ENCODE results near the gene WBP1L. TPM values are rescaled to one million over a fixed set of nuclear protein-coding genes. Genes with fewer than 3 reads are reported as not detected.
"Not testable (repeated sequence)": the region's sequence is repeated elsewhere in the genome, so short reads cannot be mapped to it uniquely, and the experiment has no call there.

WBP1L gene
- polyA plus RNA-seq, 1 donor from 2014 or later, result 20.8 TPM

DNA sequence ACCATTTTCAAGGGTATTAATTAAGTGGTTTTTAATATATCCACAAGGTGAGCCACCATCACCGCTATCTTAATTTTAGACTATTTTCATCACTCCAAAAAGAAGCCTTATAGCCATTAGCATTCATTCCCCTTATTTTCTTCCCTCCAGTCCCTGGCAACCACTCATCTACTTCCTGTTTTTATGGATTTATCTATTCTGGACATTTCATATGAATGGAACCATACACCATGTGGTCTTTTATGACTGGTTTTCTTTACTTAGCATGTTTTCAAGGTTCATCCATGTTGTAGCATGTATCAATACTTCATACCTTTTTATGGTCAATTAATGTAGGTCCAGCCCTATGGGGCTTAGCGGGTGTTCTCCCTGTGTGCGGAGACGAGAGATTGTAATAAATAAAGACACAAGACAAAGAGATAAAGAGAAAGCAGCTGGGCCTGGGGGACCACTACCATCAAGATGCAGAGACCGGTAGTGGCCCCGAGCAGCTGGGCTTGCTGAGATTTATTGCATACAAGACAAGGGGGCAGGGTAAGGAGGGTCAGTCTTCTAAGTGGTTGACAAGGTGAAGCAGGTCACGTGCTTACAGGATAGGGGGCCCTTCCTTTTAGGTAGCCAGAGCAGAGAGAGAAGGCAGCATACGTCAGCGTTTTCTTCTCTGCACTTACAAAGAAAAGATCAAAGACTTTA, 14.6 kb downstream of the WBP1L start:
- Histone ChIP-seq H3K9ac (ENCODE audit: low read length) (no peak overlapping the region), H3K9me2 (ENCODE audit: insufficient read depth, low read length) (no peaks in the 10 kb centered on the region), H3K27me3 (ENCODE audit: insufficient read depth, low read depth, low read length) (no peaks in the 10 kb centered on the region), H3F3A (ENCODE audit: insufficient read depth, low read length, poor library complexity, severe bottlenecking) (no peaks in the 10 kb centered on the region), H2AFZ (ENCODE audit: low read depth, low read length) (no peak overlapping the region), H4K20me1 (ENCODE audit: insufficient read depth) (no peaks in the 10 kb centered on the region), H3K4me2 (ENCODE audit: low read length) (no peak overlapping the region), H3K4me3 (ENCODE audit: low read length) (no peak overlapping the region), H3K9me3 (ENCODE audit: low read length) (no peaks in the 10 kb centered on the region), H3K27ac (ENCODE audit: low read length) (no peak overlapping the region), H3K36me3 (ENCODE audit: insufficient read depth, low read length) (no peaks in the 10 kb centered on the region), H3K79me2 (replicated peaks; ENCODE audit: insufficient read depth, low read length) (no peaks in the 10 kb centered on the region)
- no peak for TF ChIP-seq SMC3 (conservative IDR thresholded peaks at IDR 0.05; ENCODE audit: poor library complexity)
- no peak for TF ChIP-seq EZH2 (IDR thresholded peaks at IDR 0.05; ENCODE audit: borderline replicate concordance, insufficient read depth, low read length, poor library complexity, severe bottlenecking)
- no peak for TF ChIP-seq POLR2AphosphoS5 (IDR thresholded peaks at IDR 0.05)
- TF ChIP-seq, protein P1, sequence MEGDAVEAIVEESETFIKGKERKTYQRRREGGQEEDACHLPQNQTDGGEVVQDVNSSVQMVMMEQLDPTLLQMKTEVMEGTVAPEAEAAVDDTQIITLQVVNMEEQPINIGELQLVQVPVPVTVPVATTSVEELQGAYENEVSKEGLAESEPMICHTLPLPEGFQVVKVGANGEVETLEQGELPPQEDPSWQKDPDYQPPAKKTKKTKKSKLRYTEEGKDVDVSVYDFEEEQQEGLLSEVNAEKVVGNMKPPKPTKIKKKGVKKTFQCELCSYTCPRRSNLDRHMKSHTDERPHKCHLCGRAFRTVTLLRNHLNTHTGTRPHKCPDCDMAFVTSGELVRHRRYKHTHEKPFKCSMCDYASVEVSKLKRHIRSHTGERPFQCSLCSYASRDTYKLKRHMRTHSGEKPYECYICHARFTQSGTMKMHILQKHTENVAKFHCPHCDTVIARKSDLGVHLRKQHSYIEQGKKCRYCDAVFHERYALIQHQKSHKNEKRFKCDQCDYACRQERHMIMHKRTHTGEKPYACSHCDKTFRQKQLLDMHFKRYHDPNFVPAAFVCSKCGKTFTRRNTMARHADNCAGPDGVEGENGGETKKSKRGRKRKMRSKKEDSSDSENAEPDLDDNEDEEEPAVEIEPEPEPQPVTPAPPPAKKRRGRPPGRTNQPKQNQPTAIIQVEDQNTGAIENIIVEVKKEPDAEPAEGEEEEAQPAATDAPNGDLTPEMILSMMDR (IDR thresholded peaks at IDR 0.05; ENCODE audit: poor library complexity, severe bottlenecking), result no peak
- TF ChIP-seq EP300 (conservative IDR thresholded peaks at IDR 0.05; ENCODE audit: poor library complexity, severe bottlenecking), result no peak
- TF ChIP-seq RAD21 (conservative IDR thresholded peaks at IDR 0.05), result no peak
- TF ChIP-seq, protein P2, sequence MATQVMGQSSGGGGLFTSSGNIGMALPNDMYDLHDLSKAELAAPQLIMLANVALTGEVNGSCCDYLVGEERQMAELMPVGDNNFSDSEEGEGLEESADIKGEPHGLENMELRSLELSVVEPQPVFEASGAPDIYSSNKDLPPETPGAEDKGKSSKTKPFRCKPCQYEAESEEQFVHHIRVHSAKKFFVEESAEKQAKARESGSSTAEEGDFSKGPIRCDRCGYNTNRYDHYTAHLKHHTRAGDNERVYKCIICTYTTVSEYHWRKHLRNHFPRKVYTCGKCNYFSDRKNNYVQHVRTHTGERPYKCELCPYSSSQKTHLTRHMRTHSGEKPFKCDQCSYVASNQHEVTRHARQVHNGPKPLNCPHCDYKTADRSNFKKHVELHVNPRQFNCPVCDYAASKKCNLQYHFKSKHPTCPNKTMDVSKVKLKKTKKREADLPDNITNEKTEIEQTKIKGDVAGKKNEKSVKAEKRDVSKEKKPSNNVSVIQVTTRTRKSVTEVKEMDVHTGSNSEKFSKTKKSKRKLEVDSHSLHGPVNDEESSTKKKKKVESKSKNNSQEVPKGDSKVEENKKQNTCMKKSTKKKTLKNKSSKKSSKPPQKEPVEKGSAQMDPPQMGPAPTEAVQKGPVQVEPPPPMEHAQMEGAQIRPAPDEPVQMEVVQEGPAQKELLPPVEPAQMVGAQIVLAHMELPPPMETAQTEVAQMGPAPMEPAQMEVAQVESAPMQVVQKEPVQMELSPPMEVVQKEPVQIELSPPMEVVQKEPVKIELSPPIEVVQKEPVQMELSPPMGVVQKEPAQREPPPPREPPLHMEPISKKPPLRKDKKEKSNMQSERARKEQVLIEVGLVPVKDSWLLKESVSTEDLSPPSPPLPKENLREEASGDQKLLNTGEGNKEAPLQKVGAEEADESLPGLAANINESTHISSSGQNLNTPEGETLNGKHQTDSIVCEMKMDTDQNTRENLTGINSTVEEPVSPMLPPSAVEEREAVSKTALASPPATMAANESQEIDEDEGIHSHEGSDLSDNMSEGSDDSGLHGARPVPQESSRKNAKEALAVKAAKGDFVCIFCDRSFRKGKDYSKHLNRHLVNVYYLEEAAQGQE (IDR thresholded peaks at IDR 0.05; ENCODE audit: borderline replicate concordance), result no peak
- no peak for TF ChIP-seq TAF1 (IDR thresholded peaks at IDR 0.05; ENCODE audit: low read depth)
- no peak for TF ChIP-seq MXI1 (conservative IDR thresholded peaks at IDR 0.05; ENCODE audit: poor library complexity, severe bottlenecking)

DNA sequence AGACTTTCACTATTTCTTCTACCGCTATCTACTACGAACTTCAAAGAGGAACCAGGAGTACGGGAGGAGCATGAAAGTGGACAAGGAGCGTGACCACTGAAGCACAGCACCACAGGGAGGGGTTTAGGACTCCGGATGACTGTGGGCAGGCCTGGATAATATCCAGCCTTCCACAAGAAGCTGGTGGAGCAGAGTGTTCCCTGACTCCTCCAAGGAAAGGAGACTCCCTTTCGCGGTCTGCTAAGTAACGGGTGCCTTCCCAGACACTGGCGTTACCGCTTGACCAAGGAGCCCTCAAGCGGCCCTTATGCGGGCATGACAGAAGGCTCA, 15.2 kb downstream of the WBP1L start:
- H3K27me3 ChIP-seq (ENCODE audit: insufficient read depth, low read depth, low read length); H3K4me3 ChIP-seq (ENCODE audit: low read length); H3K36me3 ChIP-seq (ENCODE audit: insufficient read depth, low read length); H3K79me2 ChIP-seq (replicated peaks; ENCODE audit: insufficient read depth, low read length); H3K4me2 ChIP-seq (ENCODE audit: low read length); H4K20me1 ChIP-seq (ENCODE audit: insufficient read depth); H3K9ac ChIP-seq (ENCODE audit: low read length); H2AFZ ChIP-seq (ENCODE audit: low read depth, low read length); H3F3A ChIP-seq (ENCODE audit: insufficient read depth, low read length, poor library complexity, severe bottlenecking); H3K9me3 ChIP-seq (ENCODE audit: low read length); H3K9me2 ChIP-seq (ENCODE audit: insufficient read depth, low read length); H3K27ac ChIP-seq (ENCODE audit: low read length): not testable (repeated sequence)
